Neural cell (in vitro differentiated cells): ENCODE results near the gene METTL15. TPM values are rescaled to one million over a fixed set of nuclear protein-coding genes. Genes with fewer than 3 reads are reported as not detected.

Experiments
- H2AFZ ChIP-seq: fragments of 200-600, 300-800 bp; sonication (generic), shearing (Covaris generic); 2 replicates; pipeline ENCODE4 v1.6.0; 2014; ENCODE audit warnings: low read depth, mild to moderate bottlenecking, antibody characterized with exemption, low read length, moderate library complexity
- H3F3A ChIP-seq: fragments of 200-600 bp; shearing (Covaris generic); 2 replicates; pipeline ENCODE4 v1.6.1; 2016; ENCODE audit warnings: mild to moderate bottlenecking, moderate library complexity, mixed read lengths, antibody characterized with exemption, low read length; ENCODE audit not compliant: insufficient read depth, poor library complexity, severe bottlenecking
- H3K27ac ChIP-seq: fragments of 200-600, 300-800 bp; sonication (generic), shearing (Covaris generic); 2 replicates; pipeline ENCODE4 v1.5.1; 2014; ENCODE audit warnings: mild to moderate bottlenecking, low read length, moderate library complexity
- H3K27me3 ChIP-seq: fragments of 300-800, 200-600 bp; sonication (generic), shearing (Covaris generic); 2 replicates; pipeline ENCODE4 v1.6.0; 2014; ENCODE audit warnings: mild to moderate bottlenecking, low read depth, low read length, moderate library complexity; ENCODE audit not compliant: insufficient read depth
- H3K36me3 ChIP-seq: fragments of 300-800, 200-600 bp; sonication (generic), shearing (Covaris generic); 2 replicates; pipeline ENCODE4 v1.5.1; 2014; ENCODE audit warnings: mild to moderate bottlenecking, antibody characterized with exemption, low read length, moderate library complexity; ENCODE audit not compliant: insufficient read depth
- H3K4me2 ChIP-seq: fragments of 300-800, 200-600 bp; sonication (generic), shearing (Covaris generic); 2 replicates; pipeline ENCODE4 v1.6.0; 2014; ENCODE audit warnings: mild to moderate bottlenecking, low read length
- H3K4me3 ChIP-seq: fragments of 300-800, 200-600 bp; sonication (generic), shearing (Covaris generic); 2 replicates; pipeline ENCODE4 v1.5.1; 2014; ENCODE audit warnings: mild to moderate bottlenecking, low read length, moderate library complexity
- H3K79me2 ChIP-seq: fragments of 200-600 bp; shearing (Covaris generic); replicated peaks from 2 replicates; pipeline ENCODE4 v1.6.0; 2014; ENCODE audit warnings: mild to moderate bottlenecking, low read length, moderate library complexity; ENCODE audit not compliant: insufficient read depth
- H3K9ac ChIP-seq: fragments of 300-800, 200-600 bp; sonication (generic), shearing (Covaris generic); 2 replicates; pipeline ENCODE4 v1.6.1; 2016; ENCODE audit warnings: mild to moderate bottlenecking, low read length, mixed read lengths
- H3K9me2 ChIP-seq: fragments of 200-600 bp; shearing (Covaris generic); 2 replicates; pipeline ENCODE4 v1.6.1; 2016; ENCODE audit warnings: mild to moderate bottlenecking, low read length, mixed read lengths; ENCODE audit not compliant: insufficient read depth
- H3K9me3 ChIP-seq: fragments of 200-600, 300-800 bp; sonication (generic), shearing (Covaris generic); 2 replicates; pipeline ENCODE4 v1.6.1; 2016; ENCODE audit warnings: mild to moderate bottlenecking, mixed run types, low read length, moderate library complexity, mixed read lengths
- H4K20me1 ChIP-seq: fragments of 200-600 bp; shearing (Covaris generic); 2 replicates; pipeline ENCODE4 v1.6.1; 2016; ENCODE audit warnings: mild to moderate bottlenecking, mixed run types; ENCODE audit not compliant: insufficient read depth
- CTCF ChIP-seq: fragments of 450-650 bp; IDR thresholded peaks from 2 replicates; pipeline ENCODE4 v1.5.1; 2014; ENCODE audit warnings: antibody characterized with exemption, mild to moderate bottlenecking, moderate library complexity; ENCODE audit not compliant: poor library complexity, severe bottlenecking
- EP300 ChIP-seq: fragments of 450-650 bp; conservative IDR thresholded peaks from 2 replicates; pipeline ENCODE4 v1.6.1; 2014; ENCODE audit warnings: antibody characterized with exemption, mild to moderate bottlenecking, moderate library complexity; ENCODE audit not compliant: poor library complexity, severe bottlenecking
- EZH2 ChIP-seq: fragments of 200-600, 300-800 bp; shearing (Covaris generic), sonication (generic); IDR thresholded peaks from 2 replicates; pipeline ENCODE4 v1.6.1; 2014; ENCODE audit warnings: antibody characterized with exemption, low read length, borderline replicate concordance, mild to moderate bottlenecking; ENCODE audit not compliant: insufficient read depth, poor library complexity, severe bottlenecking
- MXI1 ChIP-seq: fragments of 450-650 bp; conservative IDR thresholded peaks from 2 replicates; pipeline ENCODE4 v1.6.1; 2014; ENCODE audit warnings: antibody characterized with exemption, mild to moderate bottlenecking; ENCODE audit not compliant: poor library complexity, severe bottlenecking
- POLR2AphosphoS5 ChIP-seq: IDR thresholded peaks from 2 replicates; pipeline ENCODE4 v1.6.1; 2012
- RAD21 ChIP-seq: fragments of 450-650 bp; conservative IDR thresholded peaks from 2 replicates; pipeline ENCODE4 v1.6.1; 2014; ENCODE audit warnings: antibody characterized with exemption, mild to moderate bottlenecking, moderate library complexity
- REST ChIP-seq: IDR thresholded peaks from 2 replicates; pipeline ENCODE4 v1.6.1; 2012; ENCODE audit warnings: borderline replicate concordance
- SMC3 ChIP-seq: fragments of 450-650 bp; conservative IDR thresholded peaks from 2 replicates; pipeline ENCODE4 v1.6.1; 2014; ENCODE audit warnings: antibody characterized with exemption, mild to moderate bottlenecking, moderate library complexity; ENCODE audit not compliant: poor library complexity
- TAF1 ChIP-seq: IDR thresholded peaks from 2 replicates; pipeline ENCODE4 v1.6.1; 2012; ENCODE audit warnings: low read depth
- polyA plus RNA-seq: library from polyadenylated mRNA; depleted of rRNA; stranded (reverse); fragments of >200 nt; gene quantifications from 2 replicates; pipeline ENCODE4 v1.2.3, GENCODE V29; 2014

The METTL15 gene
- polyA plus RNA-seq, 1 donor from 2014 or later: 6.6 TPM

- TF ChIP-seq RAD21: no peak
- no peak for TF ChIP-seq MXI1
- no peak for TF ChIP-seq REST
- TF ChIP-seq EP300: no peak
- TF ChIP-seq POLR2AphosphoS5: no peak
- TF ChIP-seq EZH2: no peak
- no peaks in the 10 kb centered on the region for H3K9me3 ChIP-seq
- no peaks in the 10 kb centered on the region for H3K36me3 ChIP-seq
- no peak overlapping the region for H2AFZ ChIP-seq
- no peak overlapping the region for H3K4me3 ChIP-seq
- no peak overlapping the region for H3K9ac ChIP-seq
- H3K27me3 ChIP-seq: no peaks in the 10 kb centered on the region
- no peak overlapping the region for H3K4me2 ChIP-seq
- H3F3A ChIP-seq: no peaks in the 10 kb centered on the region
- H3K9me2 ChIP-seq: no peaks in the 10 kb centered on the region
- H3K79me2 ChIP-seq: no peaks in the 10 kb centered on the region
- no peaks in the 10 kb centered on the region for H4K20me1 ChIP-seq
- no peak overlapping the region for H3K27ac ChIP-seq
These were observed 234.5 kb downstream of the METTL15 start for GRCh38 chr11:28342716-28343115.

GRCh38 chr11:28343304-28344233 lies 235.4 kb downstream of the METTL15 start:
- Histone ChIP-seq H3K27me3 (no peaks in the 10 kb centered on the region), H3K4me3 (no peak overlapping the region), H3K36me3 (no peaks in the 10 kb centered on the region), H3F3A (no peaks in the 10 kb centered on the region), H3K4me2 (no peak overlapping the region), H4K20me1 (no peaks in the 10 kb centered on the region), H3K9ac (no peak overlapping the region), H3K9me3 (no peaks in the 10 kb centered on the region), H2AFZ (no peak overlapping the region), H3K9me2 (no peaks in the 10 kb centered on the region), H3K79me2 (no peaks in the 10 kb centered on the region), H3K27ac (no peak overlapping the region)
- TF ChIP-seq CTCF: no peak

- Histone ChIP-seq H3K4me3 (no peak overlapping the region), H3K9ac (no peak overlapping the region), H4K20me1 (no peaks in the 10 kb centered on the region), H3F3A (no peaks in the 10 kb centered on the region), H3K9me2 (no peaks in the 10 kb centered on the region), H2AFZ (no peak overlapping the region), H3K4me2 (no peak overlapping the region), H3K27me3 (no peaks in the 10 kb centered on the region), H3K27ac (no peak overlapping the region), H3K9me3 (no peaks in the 10 kb centered on the region), H3K36me3 (no peaks in the 10 kb centered on the region), H3K79me2 (no peaks in the 10 kb centered on the region)
- TF ChIP-seq EZH2 (no peak), SMC3 (no peak), POLR2AphosphoS5 (no peak), TAF1 (no peak), EP300 (no peak), MXI1 (no peak), CTCF (no peak)
These were observed 238.0 kb downstream of the METTL15 start for GRCh38 chr11:28346209-28346608.
